A172 (cell line): ENCODE measurements around the gene SGSM1. TPM values are rescaled to one million over a fixed set of nuclear protein-coding genes. Genes with fewer than 3 reads are reported as not detected.

ENCODE experiments used
- DNase-seq: peaks from one replicate; pipeline ENCODE4 v3.0.0-alpha.2; 2015; ENCODE audit warnings: low spot score
- total RNA-seq: library from RNA; depleted of rRNA; stranded (reverse); fragments of >200 nt; shearing (Covaris generic); gene quantifications from 2 replicates; pipeline ENCODE4 v1.2.3, GENCODE V29; 2014; rRNA removed

Gene SGSM1
- total RNA-seq, 1 experiment from 2014 or later = not detected

- DNase-seq = no peak
Observed at GRCh38 chr22:24975813-24976341, 169.9 kb downstream of the SGSM1 start.

- no peak for DNase-seq
Observed at GRCh38 chr22:24976442-24977218, 170.6 kb downstream of the SGSM1 start.

Other genes starting within 250 kb of the SGSM1 start
- 1.4 and 5.0 TPM in 2 replicates for gene LRRC75B, start 213.1 kb upstream of the SGSM1 start, total RNA-seq
- 30.0 and 43.8 TPM in 2 replicates for gene GGT1, start 203.0 kb upstream of the SGSM1 start, total RNA-seq
- gene PIWIL3, start 31.5 kb upstream of the SGSM1 start, total RNA-seq = not detected in 2 replicates
- not detected in 2 replicates for gene LHFPL7, start 140.5 kb downstream of the SGSM1 start, total RNA-seq
- gene KIAA1671, start 146.5 kb downstream of the SGSM1 start, total RNA-seq = 6.1 and 7.4 TPM in 2 replicates